GM23338 (cell line): ENCODE measurements around the gene UBE3B. TPM values are rescaled to one million over a fixed set of nuclear protein-coding genes. Genes with fewer than 3 reads are reported as not detected.

Source experiments
- ATAC-seq: fragments of 200-7000 bp; cut with Tn5 transposase; 3 replicates; pipeline ENCODE4 v1.9.1; 2020
- DNase-seq: peaks from one replicate; pipeline ENCODE4 v3.0.0-alpha.2; 2015; ENCODE audit warnings: low spot score
- H2AFZ ChIP-seq: fragments of 200-600 bp; sonication (generic); 2 replicates; pipeline ENCODE4 v1.8.0; 2016; ENCODE audit warnings: antibody characterized with exemption, mild to moderate bottlenecking, moderate library complexity
- H3F3A ChIP-seq: fragments of 200-600 bp; sonication (generic); replicated peaks from 2 replicates; pipeline ENCODE4 v1.8.0; 2017; ENCODE audit warnings: antibody characterized with exemption, mixed run types, low read depth
- H3K27ac ChIP-seq: fragments of 200-600 bp; sonication (generic); 2 replicates; pipeline ENCODE4 v1.6.1; 2016; ENCODE audit warnings: low read depth
- H3K27me3 ChIP-seq: fragments of 200-600 bp; sonication (generic); 2 replicates; pipeline ENCODE4 v1.8.0; 2016; ENCODE audit warnings: mild to moderate bottlenecking, mixed run types, moderate library complexity; ENCODE audit not compliant: insufficient read depth
- H3K36me3 ChIP-seq: fragments of 200-600 bp; sonication (generic); 2 replicates; pipeline ENCODE4 v1.8.0; 2016; ENCODE audit warnings: mild to moderate bottlenecking; ENCODE audit not compliant: insufficient read depth
- H3K4me1 ChIP-seq: fragments of 200-600 bp; sonication (generic); 2 replicates; pipeline ENCODE4 v1.8.0; 2016; ENCODE audit warnings: mild to moderate bottlenecking, moderate library complexity; ENCODE audit not compliant: insufficient read depth
- H3K4me2 ChIP-seq: fragments of 200-600 bp; sonication (generic); 2 replicates; pipeline ENCODE4 v1.7.1; 2017; ENCODE audit warnings: mixed run types
- H3K4me3 ChIP-seq: fragments of 200-600 bp; sonication (generic); 2 replicates; pipeline ENCODE4 v1.6.1; 2016; ENCODE audit warnings: mixed run types
- H3K79me2 ChIP-seq: fragments of 200-600 bp; sonication (generic); replicated peaks from 2 replicates; pipeline ENCODE4 v1.8.0; 2017; ENCODE audit warnings: mild to moderate bottlenecking; ENCODE audit not compliant: insufficient read depth
- H3K9me2 ChIP-seq: fragments of 200-600 bp; sonication (generic); 2 replicates; pipeline ENCODE4 v1.8.0; 2017; ENCODE audit not compliant: insufficient read depth
- H4K20me1 ChIP-seq: fragments of 200-600 bp; sonication (generic); replicated peaks from 2 replicates; pipeline ENCODE4 v1.8.0; 2017; ENCODE audit warnings: mild to moderate bottlenecking; ENCODE audit not compliant: insufficient read depth
- H3K27ac Mint-ChIP-seq: 2 replicates; pipeline ENCODE4 v1.8.0; 2020; ENCODE audit warnings: inconsistent platforms, mild to moderate bottlenecking, moderate library complexity, mixed read lengths
- H3K27me3 Mint-ChIP-seq: 3 replicates; pipeline ENCODE4 v1.8.0; 2022; ENCODE audit warnings: low read depth, mild to moderate bottlenecking, moderate library complexity, mixed read lengths, inconsistent platforms; ENCODE audit not compliant: insufficient read depth, poor library complexity
- H3K36me3 Mint-ChIP-seq: 3 replicates; pipeline ENCODE4 v1.8.0; 2021; ENCODE audit warnings: low read depth, mild to moderate bottlenecking, inconsistent platforms, moderate library complexity, mixed read lengths
- H3K4me1 Mint-ChIP-seq: 3 replicates; pipeline ENCODE4 v1.8.0; 2020; ENCODE audit warnings: mild to moderate bottlenecking, inconsistent platforms, mixed read lengths
- H3K4me3 Mint-ChIP-seq: 3 replicates; pipeline ENCODE4 v1.8.0; 2021; ENCODE audit warnings: moderate library complexity, mild to moderate bottlenecking, inconsistent platforms, mixed read lengths
- H3K9me3 Mint-ChIP-seq: 3 replicates; pipeline ENCODE4 v1.8.0; 2020; ENCODE audit warnings: moderate library complexity, mild to moderate bottlenecking, inconsistent platforms, mixed read lengths
- CREB1 ChIP-seq: fragments of 250-450 bp; sonication (Bioruptor Pico); IDR thresholded peaks from 2 replicates; pipeline ENCODE4 v1.5.0; 2020; ENCODE audit warnings: low read depth, mild to moderate bottlenecking, moderate library complexity
- CTCF ChIP-seq, 2 experiments: fragments of 200-600 bp in 1 of 2; sonication (generic) in 1 of 2; conservative IDR thresholded peaks; 2 replicates each; pipeline versions ENCODE4 v1.5.1 to v1.6.1; 2016 to 2017; ENCODE audit warnings: antibody characterized with exemption in 2 of 2, low read depth in 2 of 2, mild to moderate bottlenecking in 2 of 2, moderate library complexity in 1 of 2
- ETS1 ChIP-seq: IDR thresholded peaks from 2 replicates; pipeline ENCODE4 v1.6.1; 2016; ENCODE audit warnings: antibody characterized with exemption
- EZH2 ChIP-seq: fragments of 200-600 bp; sonication (generic); IDR thresholded peaks from one replicate; pipeline ENCODE4 v1.8.0; 2017; ENCODE audit warnings: antibody characterized with exemption, mild to moderate bottlenecking, low read depth; ENCODE audit not compliant: unreplicated experiment
- EZH2phosphoT487 ChIP-seq: fragments of 200-600 bp; sonication (generic); IDR thresholded peaks from one replicate; pipeline ENCODE4 v1.8.1; 2018; ENCODE audit warnings: antibody characterized with exemption; ENCODE audit not compliant: unreplicated experiment
- JUNB ChIP-seq: IDR thresholded peaks from one replicate; pipeline ENCODE4 v1.6.1; 2016; ENCODE audit warnings: antibody characterized with exemption; ENCODE audit not compliant: unreplicated experiment
- NANOG ChIP-seq: IDR thresholded peaks from 2 replicates; pipeline ENCODE4 v1.6.1; 2016; ENCODE audit warnings: antibody characterized with exemption, borderline replicate concordance
- POLR2AphosphoS5 ChIP-seq: IDR thresholded peaks from 2 replicates; pipeline ENCODE4 v1.6.1; 2016; ENCODE audit warnings: antibody characterized with exemption, low read depth
- REST ChIP-seq: IDR thresholded peaks from one replicate; pipeline ENCODE4 v1.6.1; 2018; ENCODE audit warnings: antibody characterized with exemption; ENCODE audit not compliant: unreplicated experiment
- STAT1 ChIP-seq: IDR thresholded peaks from one replicate; pipeline ENCODE4 v1.6.1; 2016; ENCODE audit warnings: antibody characterized with exemption; ENCODE audit not compliant: unreplicated experiment
- ZNF331 ChIP-seq: fragments of 250-450 bp; sonication (Bioruptor Pico); IDR thresholded peaks from 2 replicates; pipeline ENCODE4 v1.5.0; 2020; ENCODE audit warnings: low read depth, mild to moderate bottlenecking, moderate library complexity
- polyA plus RNA-seq: library from polyadenylated mRNA; unstranded; fragments of >200 nt; fragmentation: Nextera tagmentation; extraction: Ambion mirVana; gene quantifications from 2 replicates; pipeline ENCODE4 v1.2.1, GENCODE V29; 2016
- total RNA-seq: library from RNA; depleted of rRNA; stranded (reverse); fragments of >200 nt; shearing (Covaris generic); gene quantifications from 2 replicates; pipeline ENCODE4 v1.2.3, GENCODE V29; 2014
- TF ChIP-seq, protein P1 (sequence below): fragments of 250-450 bp; sonication (Bioruptor Pico); IDR thresholded peaks from 2 replicates; pipeline ENCODE4 v1.5.0; 2020; ENCODE audit warnings: mild to moderate bottlenecking, moderate library complexity

The UBE3B gene
- total and polyA plus RNA-seq, 2 experiments from 2014 or later, result 20.8 TPM

DNA sequence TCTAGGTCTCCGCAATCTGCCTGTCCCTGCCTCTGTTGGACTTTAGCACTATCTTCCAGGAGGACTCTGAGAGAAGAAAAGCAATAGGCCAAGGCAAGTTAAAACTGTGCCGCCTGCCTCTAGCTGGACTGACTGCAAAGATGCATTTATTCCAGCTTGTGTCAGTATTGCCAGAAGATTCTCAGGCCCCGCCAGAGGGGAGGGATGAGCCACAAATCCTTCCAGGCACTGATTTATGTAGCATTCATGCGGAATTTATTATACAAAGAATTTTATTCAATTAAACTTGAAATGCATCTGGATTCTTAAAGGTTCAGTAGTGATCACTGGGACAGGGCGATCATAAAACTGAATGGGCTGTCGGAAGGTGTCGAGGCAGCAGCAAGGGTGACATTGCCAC lies 76.0 kb downstream of the UBE3B start:
- DNase-seq, result no peak
- Histone ChIP-seq H3K27ac (no peak overlapping the region), H3K79me2 (no peaks in the 10 kb centered on the region), H3K4me1 (no peaks in the 10 kb centered on the region), H3F3A (no peaks in the 10 kb centered on the region), H3K4me3 (no peak overlapping the region), H3K4me2 (no peak overlapping the region), H2AFZ (no peak overlapping the region), H4K20me1 (no peaks in the 10 kb centered on the region), H3K36me3 (no peaks in the 10 kb centered on the region), H3K27me3 (no peaks in the 10 kb centered on the region), H3K9me2 (no peaks in the 10 kb centered on the region)
- peaks cover 8% of the 10 kb centered on the region; the same call in 2 of the 3 replicates for H3K4me1 Mint-ChIP-seq
- TF ChIP-seq JUNB (no peak), POLR2AphosphoS5 (no peak), ZNF331 (CRISPR knock-in tag) (no peak), CTCF (conservative IDR thresholded peaks at IDR 0.05; ENCODE audit: low read depth in 2 of 2) (no peak), EZH2 (no peak), EZH2phosphoT487 (no peak), STAT1 (no peak), ETS1 (no peak), CREB1 (CRISPR knock-in tag) (no peak), REST (no peak), NANOG (no peak)
- TF ChIP-seq, protein P1, sequence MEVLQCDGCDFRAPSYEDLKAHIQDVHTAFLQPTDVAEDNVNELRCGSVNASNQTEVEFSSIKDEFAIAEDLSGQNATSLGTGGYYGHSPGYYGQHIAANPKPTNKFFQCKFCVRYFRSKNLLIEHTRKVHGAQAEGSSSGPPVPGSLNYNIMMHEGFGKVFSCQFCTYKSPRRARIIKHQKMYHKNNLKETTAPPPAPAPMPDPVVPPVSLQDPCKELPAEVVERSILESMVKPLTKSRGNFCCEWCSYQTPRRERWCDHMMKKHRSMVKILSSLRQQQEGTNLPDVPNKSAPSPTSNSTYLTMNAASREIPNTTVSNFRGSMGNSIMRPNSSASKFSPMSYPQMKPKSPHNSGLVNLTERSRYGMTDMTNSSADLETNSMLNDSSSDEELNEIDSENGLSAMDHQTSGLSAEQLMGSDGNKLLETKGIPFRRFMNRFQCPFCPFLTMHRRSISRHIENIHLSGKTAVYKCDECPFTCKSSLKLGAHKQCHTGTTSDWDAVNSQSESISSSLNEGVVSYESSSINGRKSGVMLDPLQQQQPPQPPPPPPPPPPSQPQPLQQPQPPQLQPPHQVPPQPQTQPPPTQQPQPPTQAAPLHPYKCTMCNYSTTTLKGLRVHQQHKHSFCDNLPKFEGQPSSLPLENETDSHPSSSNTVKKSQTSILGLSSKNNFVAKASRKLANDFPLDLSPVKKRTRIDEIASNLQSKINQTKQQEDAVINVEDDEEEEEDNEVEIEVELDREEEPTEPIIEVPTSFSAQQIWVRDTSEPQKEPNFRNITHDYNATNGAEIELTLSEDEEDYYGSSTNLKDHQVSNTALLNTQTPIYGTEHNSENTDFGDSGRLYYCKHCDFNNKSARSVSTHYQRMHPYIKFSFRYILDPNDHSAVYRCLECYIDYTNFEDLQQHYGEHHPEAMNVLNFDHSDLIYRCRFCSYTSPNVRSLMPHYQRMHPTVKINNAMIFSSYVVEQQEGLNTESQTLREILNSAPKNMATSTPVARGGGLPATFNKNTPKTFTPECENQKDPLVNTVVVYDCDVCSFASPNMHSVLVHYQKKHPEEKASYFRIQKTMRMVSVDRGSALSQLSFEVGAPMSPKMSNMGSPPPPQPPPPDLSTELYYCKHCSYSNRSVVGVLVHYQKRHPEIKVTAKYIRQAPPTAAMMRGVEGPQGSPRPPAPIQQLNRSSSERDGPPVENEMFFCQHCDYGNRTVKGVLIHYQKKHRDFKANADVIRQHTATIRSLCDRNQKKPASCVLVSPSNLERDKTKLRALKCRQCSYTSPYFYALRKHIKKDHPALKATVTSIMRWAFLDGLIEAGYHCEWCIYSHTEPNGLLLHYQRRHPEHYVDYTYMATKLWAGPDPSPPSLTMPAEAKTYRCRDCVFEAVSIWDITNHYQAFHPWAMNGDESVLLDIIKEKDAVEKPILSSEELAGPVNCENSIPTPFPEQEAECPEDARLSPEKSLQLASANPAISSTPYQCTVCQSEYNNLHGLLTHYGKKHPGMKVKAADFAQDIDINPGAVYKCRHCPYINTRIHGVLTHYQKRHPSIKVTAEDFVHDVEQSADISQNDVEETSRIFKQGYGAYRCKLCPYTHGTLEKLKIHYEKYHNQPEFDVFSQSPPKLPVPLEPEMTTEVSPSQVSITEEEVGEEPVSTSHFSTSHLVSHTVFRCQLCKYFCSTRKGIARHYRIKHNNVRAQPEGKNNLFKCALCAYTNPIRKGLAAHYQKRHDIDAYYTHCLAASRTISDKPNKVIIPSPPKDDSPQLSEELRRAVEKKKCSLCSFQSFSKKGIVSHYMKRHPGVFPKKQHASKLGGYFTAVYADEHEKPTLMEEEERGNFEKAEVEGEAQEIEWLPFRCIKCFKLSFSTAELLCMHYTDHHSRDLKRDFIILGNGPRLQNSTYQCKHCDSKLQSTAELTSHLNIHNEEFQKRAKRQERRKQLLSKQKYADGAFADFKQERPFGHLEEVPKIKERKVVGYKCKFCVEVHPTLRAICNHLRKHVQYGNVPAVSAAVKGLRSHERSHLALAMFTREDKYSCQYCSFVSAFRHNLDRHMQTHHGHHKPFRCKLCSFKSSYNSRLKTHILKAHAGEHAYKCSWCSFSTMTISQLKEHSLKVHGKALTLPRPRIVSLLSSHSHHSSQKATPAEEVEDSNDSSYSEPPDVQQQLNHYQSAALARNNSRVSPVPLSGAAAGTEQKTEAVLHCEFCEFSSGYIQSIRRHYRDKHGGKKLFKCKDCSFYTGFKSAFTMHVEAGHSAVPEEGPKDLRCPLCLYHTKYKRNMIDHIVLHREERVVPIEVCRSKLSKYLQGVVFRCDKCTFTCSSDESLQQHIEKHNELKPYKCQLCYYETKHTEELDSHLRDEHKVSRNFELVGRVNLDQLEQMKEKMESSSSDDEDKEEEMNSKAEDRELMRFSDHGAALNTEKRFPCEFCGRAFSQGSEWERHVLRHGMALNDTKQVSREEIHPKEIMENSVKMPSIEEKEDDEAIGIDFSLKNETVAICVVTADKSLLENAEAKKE (CRISPR knock-in tag), result no peak
- peaks cover 7% of the 10 kb centered on the region for H3K27me3 Mint-ChIP-seq
- H3K27ac Mint-ChIP-seq, result 0 out of 2 replicates have a peak overlapping the region, but pooled peaks have one; percentile 24
- H3K4me3 Mint-ChIP-seq, result no peak overlapping the region
- H3K9me3 Mint-ChIP-seq, result no peaks in the 10 kb centered on the region
- no peak for ATAC-seq
- no peaks in the 10 kb centered on the region; the same call in 2 of the 3 replicates for H3K36me3 Mint-ChIP-seq
